Breast epithelium (tissue), 4 donors: Measurements from ENCODE around the gene RBM12. TPM values are rescaled to one million over a fixed set of nuclear protein-coding genes. Genes with fewer than 3 reads are reported as not detected.

ENCODE experiments used
- DNase-seq, 2 donors: peaks; one replicate each; pipeline ENCODE4 v3.0.0-alpha.2; 2019; ENCODE audit warnings: low spot score in 2 of 2
- H3K27ac ChIP-seq, 2 donors: fragments of 200-600 bp; sonication (generic) in 1 of 2; one replicate each; pipeline ENCODE4 v1.5.1; 2016 to 2019; ENCODE audit warnings: mild to moderate bottlenecking in 1 of 2
- H3K27me3 ChIP-seq, 2 donors: fragments of 200-600 bp; sonication (generic) in 1 of 2; one replicate each; pipeline versions ENCODE4 v1.5.1 to v1.6.0; 2017 to 2019; ENCODE audit warnings: control low read depth in 1 of 2, mild to moderate bottlenecking in 1 of 2
- H3K36me3 ChIP-seq: fragments of 200-600 bp; one replicate; pipeline ENCODE4 v1.5.1; 2019
- H3K4me1 ChIP-seq, 2 donors: fragments of 200-600 bp; sonication (generic); one replicate each; pipeline ENCODE4 v1.5.1; 2016 to 2019; ENCODE audit warnings: control low read depth in 1 of 2
- H3K4me3 ChIP-seq, 3 donors: fragments of 200-600 bp; sonication (generic); 1 replicate in 2 of 3; 2 replicates in 1 of 3; pipeline ENCODE4 v1.5.1; 2016 to 2019; ENCODE audit warnings: mild to moderate bottlenecking in 3 of 3, moderate library complexity in 2 of 3
- H3K9me3 ChIP-seq, 2 donors: fragments of 200-600 bp; sonication (generic) in 1 of 2; one replicate each; pipeline ENCODE4 v1.5.1; 2016 to 2019; ENCODE audit warnings: control low read depth in 1 of 2
- CTCF ChIP-seq, 3 donors: fragments of 450-650 bp; IDR thresholded peaks; one replicate each; pipeline ENCODE4 v1.5.1; 2016 to 2017; ENCODE audit warnings: antibody characterized with exemption in 3 of 3, mild to moderate bottlenecking in 3 of 3, moderate library complexity in 3 of 3
- POLR2A ChIP-seq: fragments of 450-650 bp; IDR thresholded peaks from one replicate; pipeline ENCODE4 v1.6.1; 2016; ENCODE audit warnings: antibody characterized with exemption, mild to moderate bottlenecking, moderate library complexity
- POLR2AphosphoS5 ChIP-seq, 3 donors: sonication (generic); formaldehyde crosslinking; IDR thresholded peaks; one replicate each; pipeline ENCODE4 v1.6.1; 2017; ENCODE audit warnings: antibody characterized with exemption in 3 of 3
- intact Hi-C: fragments of 100-400 bp; cut with DNase I; formaldehyde crosslinking; loops from one replicate; pipeline ENCODE4 v1.15.1; 2023; ENCODE audit warnings: low total_unique reads
- total RNA-seq, 3 donors: library from RNA; depleted of rRNA; stranded (reverse); fragments of >200 nt; gene quantifications; one replicate each; pipeline ENCODE4 v1.1.0, GENCODE V29; 2016

The RBM12 gene
- total RNA-seq, 3 donors from 2014 or later, result 22.7 to 40.1 (median 34.4) TPM

- Histone ChIP-seq H3K27me3 (no peaks in the 10 kb centered on the region), H3K9me3 (no peaks in the 10 kb centered on the region), H3K4me3 (no peak overlapping the region), H3K4me1 (no peaks in the 10 kb centered on the region), H3K36me3 (no peaks in the 10 kb centered on the region), H3K27ac (no peak overlapping the region)
- DNase-seq, result no peak
- TF ChIP-seq CTCF (IDR thresholded peaks at IDR 0.05) (no peak), POLR2A (no peak), POLR2AphosphoS5 (IDR thresholded peaks at IDR 0.05) (no peak)
- intact Hi-C loops, result no loop called here
Measured at GRCh38 chr20:35636095-35636494, 28.6 kb downstream of the RBM12 start.

- Histone ChIP-seq H3K27ac (no peak overlapping the region), H3K36me3 (no peaks in the 10 kb centered on the region), H3K4me3 (no peak overlapping the region), H3K9me3 (no peaks in the 10 kb centered on the region), H3K27me3 (no peaks in the 10 kb centered on the region), H3K4me1 (no peaks in the 10 kb centered on the region)
- intact Hi-C loops, result no loop called here
- TF ChIP-seq CTCF (IDR thresholded peaks at IDR 0.05) (no peak), POLR2A (no peak), POLR2AphosphoS5 (IDR thresholded peaks at IDR 0.05) (no peak)
- no peak for DNase-seq
Measured at GRCh38 chr20:35635652-35636051, 29.0 kb downstream of the RBM12 start.

- Histone ChIP-seq H3K27ac (no peak overlapping the region), H3K9me3 (no peaks in the 10 kb centered on the region), H3K4me3 (no peak overlapping the region), H3K27me3 (no peaks in the 10 kb centered on the region), H3K36me3 (no peaks in the 10 kb centered on the region), H3K4me1 (no peaks in the 10 kb centered on the region)
- no peak for TF ChIP-seq POLR2A
- TF ChIP-seq POLR2AphosphoS5 (IDR thresholded peaks at IDR 0.05), result no peak
- no peak for TF ChIP-seq CTCF (IDR thresholded peaks at IDR 0.05)
- intact Hi-C loops, result no loop called here
- no peak for DNase-seq
Measured at GRCh38 chr20:35632539-35633115, 32.1 kb downstream of the RBM12 start.

GRCh38 chr20:35630636-35631035, 34.1 kb downstream of the RBM12 start:
- Histone ChIP-seq H3K27me3 (no peaks in the 10 kb centered on the region), H3K4me3 (no peak overlapping the region), H3K36me3 (peaks cover 6% of the 10 kb centered on the region), H3K9me3 (no peaks in the 10 kb centered on the region), H3K27ac (no peak overlapping the region), H3K4me1 (no peaks in the 10 kb centered on the region)
- intact Hi-C loops, result no loop called here
- DNase-seq, result no peak
- no peak for TF ChIP-seq POLR2AphosphoS5 (IDR thresholded peaks at IDR 0.05)
- no peak for TF ChIP-seq POLR2A
- no peak for TF ChIP-seq CTCF (IDR thresholded peaks at IDR 0.05)

- TF ChIP-seq POLR2A (no peak), POLR2AphosphoS5 (IDR thresholded peaks at IDR 0.05) (no peak), CTCF (IDR thresholded peaks at IDR 0.05) (no peak)
- H3K36me3 ChIP-seq, result peaks cover 9% of the 10 kb centered on the region
- intact Hi-C loops, result no loop called here
Measured at GRCh38 chr20:35629427-35630145, 35.1 kb downstream of the RBM12 start.

More at GRCh38 chr20:35629427-35630145, 35.1 kb downstream of the RBM12 start:
- Histone ChIP-seq H3K4me3 (no peak overlapping the region), H3K4me1 (no peaks in the 10 kb centered on the region), H3K27me3 (no peaks in the 10 kb centered on the region), H3K27ac (no peak overlapping the region), H3K9me3 (no peaks in the 10 kb centered on the region)
- no peak for DNase-seq
